Suprapubic skin (tissue), 4 donors: ENCODE measurements around the gene EXTL2.

Experiments used
- CTCF ChIP-seq, 2 donors: fragments of 200-600 bp in 1 of 2; fragments of 450-650 bp in 1 of 2; sonication (generic) in 1 of 2; IDR thresholded peaks; one replicate each; pipeline ENCODE4 v1.5.1; 2016 to 2019; ENCODE audit warnings: antibody characterized with exemption in 2 of 2, mild to moderate bottlenecking in 1 of 2, moderate library complexity in 1 of 2
- POLR2A ChIP-seq, 2 donors: fragments of 450-650 bp; IDR thresholded peaks; one replicate each; pipeline ENCODE4 v1.6.1; 2017; ENCODE audit warnings: antibody characterized with exemption in 2 of 2, mild to moderate bottlenecking in 2 of 2, moderate library complexity in 2 of 2
- POLR2AphosphoS5 ChIP-seq, 3 donors: sonication (generic); formaldehyde crosslinking; IDR thresholded peaks; one replicate each; pipeline ENCODE4 v1.6.1; 2017; ENCODE audit warnings: antibody characterized with exemption in 3 of 3

GRCh38 chr1:100875228-100875627 is 19.4 kb downstream of the EXTL2 start:
- no peak for TF ChIP-seq CTCF (IDR thresholded peaks at IDR 0.05)
- TF ChIP-seq POLR2A (IDR thresholded peaks at IDR 0.05): no peak
- no peak for TF ChIP-seq POLR2AphosphoS5 (IDR thresholded peaks at IDR 0.05)
